Measurements from ENCODE around the gene CLDN20.

DNA sequence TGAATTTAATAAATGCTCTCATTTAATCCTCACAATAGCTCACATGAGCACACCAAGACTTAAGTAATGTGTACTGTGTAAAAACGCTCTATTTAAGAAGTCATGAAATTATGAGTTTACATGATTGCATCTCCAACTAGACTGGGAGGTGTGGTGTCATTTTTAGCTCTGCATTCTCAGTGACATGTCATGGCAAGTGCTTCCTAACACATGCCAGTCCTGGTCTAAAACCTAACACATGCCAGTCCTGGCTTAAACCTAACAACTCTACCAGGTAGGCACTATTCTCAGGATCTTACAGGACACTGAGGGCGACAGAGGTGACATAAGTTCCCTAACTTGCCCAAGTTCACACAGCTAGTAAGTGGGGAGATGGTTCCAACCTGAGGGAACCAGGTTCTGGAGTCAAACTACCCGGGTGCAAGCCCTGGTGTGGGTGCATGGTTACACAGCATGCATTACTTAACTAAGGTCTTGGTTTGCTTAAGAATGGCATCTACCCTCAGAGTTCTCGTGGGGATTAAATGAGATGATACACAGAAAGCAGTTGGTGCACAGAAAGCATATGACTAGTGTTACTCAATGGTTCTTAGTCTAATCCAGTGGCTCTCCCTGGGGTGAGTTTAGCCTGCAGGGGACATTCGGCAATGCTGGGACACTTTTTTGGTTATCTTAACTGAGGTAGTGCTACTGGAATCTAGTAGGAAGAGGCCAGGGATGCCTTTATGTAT, 14.7 kb downstream of the CLDN20 start:
- TF ChIP-seq POLR2A (IDR thresholded peaks at IDR 0.05): no peak
- TF ChIP-seq, protein P1, sequence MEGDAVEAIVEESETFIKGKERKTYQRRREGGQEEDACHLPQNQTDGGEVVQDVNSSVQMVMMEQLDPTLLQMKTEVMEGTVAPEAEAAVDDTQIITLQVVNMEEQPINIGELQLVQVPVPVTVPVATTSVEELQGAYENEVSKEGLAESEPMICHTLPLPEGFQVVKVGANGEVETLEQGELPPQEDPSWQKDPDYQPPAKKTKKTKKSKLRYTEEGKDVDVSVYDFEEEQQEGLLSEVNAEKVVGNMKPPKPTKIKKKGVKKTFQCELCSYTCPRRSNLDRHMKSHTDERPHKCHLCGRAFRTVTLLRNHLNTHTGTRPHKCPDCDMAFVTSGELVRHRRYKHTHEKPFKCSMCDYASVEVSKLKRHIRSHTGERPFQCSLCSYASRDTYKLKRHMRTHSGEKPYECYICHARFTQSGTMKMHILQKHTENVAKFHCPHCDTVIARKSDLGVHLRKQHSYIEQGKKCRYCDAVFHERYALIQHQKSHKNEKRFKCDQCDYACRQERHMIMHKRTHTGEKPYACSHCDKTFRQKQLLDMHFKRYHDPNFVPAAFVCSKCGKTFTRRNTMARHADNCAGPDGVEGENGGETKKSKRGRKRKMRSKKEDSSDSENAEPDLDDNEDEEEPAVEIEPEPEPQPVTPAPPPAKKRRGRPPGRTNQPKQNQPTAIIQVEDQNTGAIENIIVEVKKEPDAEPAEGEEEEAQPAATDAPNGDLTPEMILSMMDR (IDR thresholded peaks at IDR 0.05): no peak
